SK-N-MC (cell line): ENCODE measurements around the gene TTC1.

Source experiments
- EZH2 ChIP-seq: fragments of 200-600 bp; sonication (generic); IDR thresholded peaks from one replicate; pipeline ENCODE4 v1.6.1; 2017; ENCODE audit warnings: antibody characterized with exemption
- FOXP2 ChIP-seq: optimal IDR thresholded peaks from 2 replicates; pipeline ENCODE3; 2011; ENCODE audit warnings: mild to moderate bottlenecking, moderate library complexity; ENCODE audit not compliant: insufficient read depth; ENCODE audit errors: extremely low read length, control extremely low read depth
- POLR2AphosphoS5 ChIP-seq: IDR thresholded peaks from 2 replicates; pipeline ENCODE4 v1.6.1; 2012; ENCODE audit warnings: mild to moderate bottlenecking, low read depth, low read length, borderline replicate concordance

DNA sequence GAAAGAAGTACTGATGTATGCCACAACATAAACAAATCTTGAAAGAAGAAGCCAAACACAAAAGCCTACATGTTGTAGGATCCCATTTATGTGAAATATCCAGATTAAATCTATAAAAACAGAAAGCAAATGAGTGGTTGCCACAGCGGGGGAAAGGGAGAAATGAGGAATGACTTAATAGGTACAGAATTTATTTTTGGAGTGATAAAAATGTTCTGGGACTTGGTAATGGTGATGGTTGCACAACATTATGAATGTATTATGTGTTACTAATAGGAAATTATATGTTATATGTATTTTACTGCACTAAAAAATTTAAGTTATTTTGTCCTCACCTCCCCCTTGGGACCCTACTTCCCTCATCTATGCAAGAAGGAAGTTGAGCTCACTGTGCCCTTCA is 16.4 kb upstream of the TTC1 start:
- TF ChIP-seq EZH2 (no peak), POLR2AphosphoS5 (no peak), FOXP2 (no peak)
